ENCODE data around the gene EPN3.

DNA sequence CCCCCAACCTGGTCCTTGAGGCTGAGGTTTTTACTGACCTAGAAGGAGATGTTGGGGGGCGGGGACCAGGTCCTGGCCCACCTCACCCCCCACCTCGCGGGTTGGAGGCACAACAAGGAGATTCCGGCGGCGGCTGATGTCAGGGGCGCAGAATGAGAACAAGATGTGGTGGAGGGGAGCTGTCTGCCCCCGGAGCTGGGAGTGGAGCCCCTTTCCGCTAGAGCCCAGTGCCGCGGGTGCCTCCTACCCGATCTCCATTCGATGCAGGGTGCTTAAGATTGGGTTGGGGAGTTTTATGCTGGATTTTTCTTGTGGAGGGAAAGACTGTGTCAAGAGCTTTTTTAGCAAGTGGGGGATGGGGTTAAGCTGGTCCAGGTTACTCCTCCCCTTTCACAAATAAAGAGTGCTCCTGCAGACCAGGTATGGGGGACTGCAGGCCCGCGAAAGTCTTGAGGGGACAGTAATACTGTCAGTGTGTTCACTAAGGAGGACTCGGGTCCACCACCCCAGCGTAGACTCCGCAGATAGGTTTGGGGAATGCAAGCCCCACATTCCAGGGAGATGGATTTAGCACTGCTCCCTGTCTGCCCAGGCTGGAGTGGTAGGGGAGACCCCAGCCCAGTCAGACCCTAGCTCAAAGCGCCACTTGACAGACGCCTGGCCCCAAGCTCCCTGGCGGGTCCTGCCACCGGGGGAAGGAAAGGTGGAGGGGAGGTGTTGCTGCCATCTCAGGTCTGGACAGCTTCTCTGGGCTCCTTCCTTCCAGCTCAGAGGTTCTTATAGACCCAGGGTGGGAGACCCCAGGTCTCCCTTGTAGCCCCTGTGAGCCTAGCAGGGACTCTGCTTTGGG, 29.9 kb downstream of the EPN3 start:
- TF ChIP-seq, protein P1, sequence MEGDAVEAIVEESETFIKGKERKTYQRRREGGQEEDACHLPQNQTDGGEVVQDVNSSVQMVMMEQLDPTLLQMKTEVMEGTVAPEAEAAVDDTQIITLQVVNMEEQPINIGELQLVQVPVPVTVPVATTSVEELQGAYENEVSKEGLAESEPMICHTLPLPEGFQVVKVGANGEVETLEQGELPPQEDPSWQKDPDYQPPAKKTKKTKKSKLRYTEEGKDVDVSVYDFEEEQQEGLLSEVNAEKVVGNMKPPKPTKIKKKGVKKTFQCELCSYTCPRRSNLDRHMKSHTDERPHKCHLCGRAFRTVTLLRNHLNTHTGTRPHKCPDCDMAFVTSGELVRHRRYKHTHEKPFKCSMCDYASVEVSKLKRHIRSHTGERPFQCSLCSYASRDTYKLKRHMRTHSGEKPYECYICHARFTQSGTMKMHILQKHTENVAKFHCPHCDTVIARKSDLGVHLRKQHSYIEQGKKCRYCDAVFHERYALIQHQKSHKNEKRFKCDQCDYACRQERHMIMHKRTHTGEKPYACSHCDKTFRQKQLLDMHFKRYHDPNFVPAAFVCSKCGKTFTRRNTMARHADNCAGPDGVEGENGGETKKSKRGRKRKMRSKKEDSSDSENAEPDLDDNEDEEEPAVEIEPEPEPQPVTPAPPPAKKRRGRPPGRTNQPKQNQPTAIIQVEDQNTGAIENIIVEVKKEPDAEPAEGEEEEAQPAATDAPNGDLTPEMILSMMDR (IDR thresholded peaks at IDR 0.05) = no peak
- no peak for TF ChIP-seq POLR2A (IDR thresholded peaks at IDR 0.05; ENCODE audit: low read depth)
